ENCODE data around the gene FNBP1.
A peak's percentile ranks its signal among the peaks of the same experiment; 100 is the strongest.
"Not testable (repeated sequence)": the region's sequence is repeated elsewhere in the genome, so short reads cannot be mapped to it uniquely, and the experiment has no call there.

Gene FNBP1

GRCh38 chr9:129972816-129973215, 70.2 kb downstream of the FNBP1 start:
- in situ Hi-C loops (cut with MboI; ENCODE audit: low pct_unique_long_range_greater_than_20kb, low sequenced_read_pairs) = no loop called here

DNA sequence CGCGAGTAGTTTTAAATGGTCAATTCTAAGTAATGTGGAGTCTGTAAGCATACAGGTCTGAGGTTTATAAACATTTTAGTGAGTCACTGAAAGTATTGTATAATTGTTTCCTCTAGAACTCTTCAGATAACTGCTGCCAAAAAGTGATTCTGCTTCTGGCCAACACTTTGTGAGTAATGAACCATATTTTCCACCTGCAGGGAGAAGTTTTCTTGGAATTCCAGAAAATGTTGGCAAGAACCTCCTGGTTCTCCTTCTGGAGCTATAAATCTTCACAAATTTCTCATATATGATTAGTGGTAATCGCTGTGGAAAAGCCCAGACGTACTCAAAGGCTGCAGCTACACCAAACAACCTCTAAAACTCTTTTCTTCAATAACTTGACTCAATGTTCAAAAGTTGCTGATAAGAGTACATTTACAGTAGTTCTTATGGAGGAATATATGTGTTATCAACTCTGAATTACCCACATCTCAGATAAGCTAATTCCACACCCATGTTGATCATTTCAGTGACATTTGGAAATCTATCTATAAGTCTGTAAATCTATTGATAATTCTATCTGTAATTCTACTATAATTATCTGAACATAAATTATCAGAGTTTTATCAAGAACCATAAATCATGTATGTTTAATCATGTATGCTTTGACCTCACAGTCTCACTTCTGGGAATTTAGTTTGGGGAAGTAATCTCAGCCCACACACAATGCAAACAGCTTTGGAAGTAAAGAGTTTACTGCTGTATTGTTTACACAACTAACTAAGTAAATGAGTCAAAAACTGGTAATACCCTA, 74.1 kb downstream of the FNBP1 start:
- in situ Hi-C loops (cut with MboI; ENCODE audit: low pct_unique_long_range_greater_than_20kb, low sequenced_read_pairs) = no loop called here
- DNase-seq = no peak

More at GRCh38 chr9:129972816-129973215, 70.2 kb downstream of the FNBP1 start:
- DNase-seq = no peak

- DNase-seq = no peak
- in situ Hi-C loops (cut with MboI; ENCODE audit: low pct_unique_long_range_greater_than_20kb, low sequenced_read_pairs) = no loop called here
Observed at GRCh38 chr9:129964901-129965734, 77.9 kb downstream of the FNBP1 start.

DNA sequence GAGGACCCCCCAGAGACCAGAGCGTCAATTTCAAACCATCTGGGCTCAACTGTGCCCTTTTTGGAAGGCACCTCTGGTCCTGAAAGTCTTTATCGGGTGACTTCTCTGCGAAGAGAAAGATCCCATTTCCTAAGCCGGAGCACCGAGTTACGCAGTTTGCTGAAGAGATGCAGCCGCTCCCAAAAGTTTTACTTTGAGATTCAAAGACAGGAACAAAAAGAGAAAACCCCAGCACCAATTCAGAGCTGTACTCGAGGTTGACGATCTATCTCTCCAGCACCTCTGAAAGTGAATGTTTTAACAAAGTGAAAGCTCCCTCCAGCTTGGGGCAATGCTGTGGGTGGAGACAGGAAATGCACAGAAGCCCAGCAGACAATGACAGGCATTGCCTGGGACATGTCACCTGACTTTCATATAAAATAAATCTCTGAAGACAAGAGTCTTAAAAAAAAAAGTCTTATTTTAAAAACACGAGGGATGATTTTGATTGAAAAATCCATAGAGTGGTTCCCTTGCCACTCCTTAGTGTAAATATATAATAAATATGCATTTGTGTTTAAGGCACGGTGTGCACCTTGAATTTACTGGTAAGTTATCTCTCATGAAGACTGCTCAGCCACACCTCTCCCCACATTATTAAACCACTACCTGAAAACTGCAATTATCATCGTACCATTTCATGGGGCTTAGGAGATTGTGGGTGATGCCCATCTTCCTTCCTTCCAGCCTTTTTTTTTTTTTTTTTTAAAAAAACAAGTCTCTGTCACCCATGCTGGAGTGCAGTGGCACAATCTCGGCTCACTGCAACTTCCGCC, 79.9 kb downstream of the FNBP1 start:
- DNase-seq = peak; percentile 64
- in situ Hi-C loops (cut with MboI; ENCODE audit: low pct_unique_long_range_greater_than_20kb, low sequenced_read_pairs) = no loop called here

GRCh38 chr9:129962451-129962864, 80.5 kb downstream of the FNBP1 start:
- no peak for DNase-seq
- in situ Hi-C loops (cut with MboI; ENCODE audit: low pct_unique_long_range_greater_than_20kb, low sequenced_read_pairs) = no loop called here

DNA sequence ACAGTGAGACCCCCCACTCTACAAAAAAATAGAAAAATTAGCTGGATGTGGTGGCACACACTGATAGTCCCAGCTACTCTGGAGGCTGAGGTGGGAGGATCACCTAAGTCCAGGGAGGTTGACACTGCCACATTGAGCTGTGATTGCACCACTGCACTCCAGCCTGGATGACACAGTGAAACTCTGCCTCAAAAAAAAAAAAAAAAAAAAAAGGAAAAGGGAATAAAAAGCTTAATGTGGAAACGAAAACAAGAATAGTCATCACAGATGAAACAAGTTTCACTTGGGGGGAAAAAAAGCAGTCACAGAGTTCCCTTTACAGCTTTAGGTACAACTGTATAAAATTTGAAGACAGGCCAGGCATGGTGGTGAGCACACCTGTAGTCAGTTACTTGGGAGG, 84.2 kb downstream of the FNBP1 start:
- in situ Hi-C loops (cut with MboI; ENCODE audit: low pct_unique_long_range_greater_than_20kb, low sequenced_read_pairs) = no loop called here
- DNase-seq = no peak

- peak; percentile 83 for DNase-seq
- in situ Hi-C loops (cut with MboI; ENCODE audit: low pct_unique_long_range_greater_than_20kb, low sequenced_read_pairs) = no loop called here
Observed at GRCh38 chr9:129954868-129955550, 88.0 kb downstream of the FNBP1 start.

GRCh38 chr9:129953736-129954135, 89.3 kb downstream of the FNBP1 start:
- DNase-seq = no peak
- in situ Hi-C loops (cut with MboI; ENCODE audit: low pct_unique_long_range_greater_than_20kb, low sequenced_read_pairs) = no loop called here

DNA sequence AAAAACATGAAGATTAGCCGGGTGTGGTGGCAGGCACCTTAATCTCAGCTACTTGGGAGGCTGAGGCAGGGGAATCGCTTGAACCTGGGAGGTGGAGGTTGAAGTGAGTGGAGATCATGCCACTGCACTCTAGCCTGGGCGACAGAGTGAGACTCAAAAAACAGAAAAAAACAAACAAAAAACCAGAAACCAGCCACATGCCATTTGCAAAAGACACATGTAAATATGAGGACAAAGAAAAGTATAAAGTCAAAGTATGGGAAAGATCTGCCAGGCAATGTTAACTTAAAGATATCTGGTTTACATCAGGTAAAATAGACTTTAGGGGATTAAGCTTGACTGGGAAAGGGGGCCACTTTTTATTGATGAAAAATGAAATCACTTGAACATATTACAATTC, 90.7 kb downstream of the FNBP1 start:
- DNase-seq = no peak
- in situ Hi-C loops (cut with MboI; ENCODE audit: low pct_unique_long_range_greater_than_20kb, low sequenced_read_pairs) = no loop called here

GRCh38 chr9:129949821-129950220, 93.2 kb downstream of the FNBP1 start:
- no peak for DNase-seq
- in situ Hi-C loops (cut with MboI; ENCODE audit: low pct_unique_long_range_greater_than_20kb, low sequenced_read_pairs) = no loop called here

DNA sequence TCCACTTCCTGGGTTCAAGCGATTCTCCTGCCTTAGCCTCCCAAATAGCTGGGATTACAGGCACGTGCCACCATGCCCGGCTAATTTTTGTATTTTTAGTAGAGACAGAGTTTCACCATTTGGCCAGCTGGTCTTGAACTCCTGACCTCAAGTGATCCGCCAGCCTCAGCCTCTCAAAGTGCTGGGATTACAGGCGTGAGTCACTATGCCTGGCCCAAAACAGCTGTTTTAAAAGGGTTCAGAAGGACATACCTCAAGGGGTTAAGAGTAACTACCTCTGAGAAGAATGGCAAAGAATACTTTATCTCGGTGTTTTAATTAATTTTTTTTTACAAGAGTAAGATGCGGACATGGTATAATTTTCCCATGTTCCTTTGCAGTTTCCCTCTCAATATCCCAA, 94.4 kb downstream of the FNBP1 start:
- in situ Hi-C loops (cut with MboI; ENCODE audit: low pct_unique_long_range_greater_than_20kb, low sequenced_read_pairs); DNase-seq: not testable (repeated sequence)

GRCh38 chr9:129946246-129946995, 96.6 kb downstream of the FNBP1 start:
- no peak for DNase-seq

DNA sequence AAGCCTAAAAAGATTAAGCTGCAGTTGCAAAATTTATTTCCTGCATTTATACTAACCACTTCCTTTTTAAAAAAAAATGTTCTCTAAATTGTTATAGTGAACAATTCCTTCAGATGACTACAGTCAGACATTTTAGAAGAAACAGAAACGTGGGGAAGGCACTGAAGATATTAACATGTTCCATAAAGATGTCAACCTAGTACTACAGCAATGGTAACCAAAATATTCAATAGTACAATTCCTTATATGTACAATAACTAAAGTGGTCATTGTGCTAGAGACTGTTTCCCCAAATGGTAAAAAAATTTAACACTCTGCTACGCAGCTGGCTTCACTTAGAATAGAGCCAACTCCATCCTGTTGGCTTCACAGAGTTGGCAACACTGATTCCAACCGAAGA, 97.7 kb downstream of the FNBP1 start:
- DNase-seq = peak; percentile 28
- in situ Hi-C loops (cut with MboI; ENCODE audit: low pct_unique_long_range_greater_than_20kb, low sequenced_read_pairs) = no loop called here

More at GRCh38 chr9:129946246-129946995, 96.6 kb downstream of the FNBP1 start:
- in situ Hi-C loops (cut with MboI; ENCODE audit: low pct_unique_long_range_greater_than_20kb, low sequenced_read_pairs) = no loop called here

GRCh38 chr9:129944506-129945116, 98.4 kb downstream of the FNBP1 start:
- peak; percentile 62 for DNase-seq
- in situ Hi-C loops (cut with MboI; ENCODE audit: low pct_unique_long_range_greater_than_20kb, low sequenced_read_pairs) = no loop called here

DNA sequence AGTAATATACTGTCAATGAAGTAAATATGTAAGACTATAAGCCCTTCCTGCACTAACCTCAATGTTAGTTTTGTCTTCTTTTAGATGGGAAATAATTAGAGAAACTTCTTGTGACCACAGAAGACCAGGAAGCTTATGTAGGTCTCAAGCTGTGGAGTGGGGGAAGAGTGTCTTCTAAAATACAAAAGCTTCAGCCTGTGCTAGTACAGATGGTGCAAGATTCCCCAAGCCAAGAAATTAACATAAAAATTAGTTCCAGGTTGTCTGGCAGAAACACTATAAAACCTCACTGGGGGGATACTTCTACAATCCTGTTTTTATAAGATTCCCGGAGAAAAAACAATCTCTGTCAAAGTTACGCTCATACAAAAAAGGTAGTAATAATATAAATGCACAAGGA, 103.6 kb downstream of the FNBP1 start:
- no peak for DNase-seq
- in situ Hi-C loops (cut with MboI; ENCODE audit: low pct_unique_long_range_greater_than_20kb, low sequenced_read_pairs) = no loop called here

DNA sequence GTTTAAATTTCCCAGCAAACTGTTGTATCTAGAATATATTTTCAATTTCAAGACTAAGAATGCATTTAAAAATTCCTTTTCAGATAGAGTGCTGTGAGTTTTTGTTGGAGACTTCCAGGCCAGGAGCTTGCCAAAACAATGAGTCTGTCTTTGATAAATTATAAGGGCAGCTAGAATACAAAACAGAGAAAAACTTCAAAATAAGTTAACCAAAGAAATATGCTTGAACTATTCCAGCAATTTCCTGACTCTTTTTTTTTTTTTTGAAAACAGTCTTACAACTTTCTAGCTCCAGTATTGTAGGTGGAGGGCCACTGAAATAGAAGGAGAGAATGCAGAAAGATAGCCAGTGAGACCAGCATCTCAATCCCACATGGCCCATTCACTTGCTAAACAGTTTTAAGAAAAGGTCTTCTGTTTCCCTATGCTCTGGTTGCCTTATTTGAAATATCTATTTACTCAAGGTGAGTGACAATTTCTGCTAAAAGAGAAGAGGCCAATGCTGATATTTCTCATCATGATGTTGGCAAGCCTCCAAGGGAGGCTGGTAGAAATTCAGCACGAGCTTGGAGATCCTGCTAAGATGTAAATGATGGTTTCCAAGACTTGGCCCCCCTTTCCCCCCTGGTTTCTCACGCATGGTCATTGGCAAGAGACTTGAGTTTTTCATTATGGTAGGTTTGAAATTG, 104.6 kb downstream of the FNBP1 start:
- in situ Hi-C loops (cut with MboI; ENCODE audit: low pct_unique_long_range_greater_than_20kb, low sequenced_read_pairs) = no loop called here
- DNase-seq = no peak

DNA sequence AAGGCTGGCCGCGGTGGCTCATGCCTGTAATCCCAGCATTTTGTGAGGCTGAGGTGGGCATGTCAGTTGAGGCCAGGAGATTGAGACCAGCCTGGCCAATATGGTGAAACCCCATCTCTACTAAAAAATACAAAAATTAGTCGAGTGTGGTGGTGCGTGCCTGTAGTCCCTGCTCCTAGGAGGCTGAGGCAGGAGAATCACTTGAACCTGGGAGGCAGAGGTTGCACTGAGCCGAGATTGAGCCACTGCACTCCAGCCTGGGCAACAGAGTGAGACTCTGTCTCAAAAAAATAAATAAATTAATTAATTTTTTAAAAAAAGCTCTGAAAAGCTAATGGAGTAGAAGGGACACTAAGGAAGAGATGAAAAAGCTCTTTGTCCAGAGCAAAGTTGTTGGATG, 105.1 kb downstream of the FNBP1 start:
- in situ Hi-C loops (cut with MboI; ENCODE audit: low pct_unique_long_range_greater_than_20kb, low sequenced_read_pairs); DNase-seq: not testable (repeated sequence)
